Activated naive CD8-positive, alpha-beta T cell (primary cell): ENCODE measurements around the gene PHACTR1.
"Not testable (repeated sequence)": the region's sequence is repeated elsewhere in the genome, so short reads cannot be mapped to it uniquely, and the experiment has no call there.

Experiments
- H3K27ac Mint-ChIP-seq: one replicate; pipeline ENCODE4 v1.8.0; 2021; ENCODE audit warnings: mixed read lengths
- H3K27me3 Mint-ChIP-seq: one replicate; pipeline ENCODE4 v1.8.0; 2021; ENCODE audit warnings: mixed read lengths
- H3K36me3 Mint-ChIP-seq: one replicate; pipeline ENCODE4 v1.8.0; 2021; ENCODE audit warnings: mixed read lengths
- H3K4me1 Mint-ChIP-seq: one replicate; pipeline ENCODE4 v1.8.0; 2021; ENCODE audit warnings: low read depth, mixed read lengths
- H3K4me3 Mint-ChIP-seq: one replicate; pipeline ENCODE4 v1.8.0; 2021; ENCODE audit warnings: mild to moderate bottlenecking, mixed read lengths
- H3K9me3 Mint-ChIP-seq: one replicate; pipeline ENCODE4 v1.8.0; 2021; ENCODE audit warnings: low read depth, mixed read lengths

Gene PHACTR1

DNA sequence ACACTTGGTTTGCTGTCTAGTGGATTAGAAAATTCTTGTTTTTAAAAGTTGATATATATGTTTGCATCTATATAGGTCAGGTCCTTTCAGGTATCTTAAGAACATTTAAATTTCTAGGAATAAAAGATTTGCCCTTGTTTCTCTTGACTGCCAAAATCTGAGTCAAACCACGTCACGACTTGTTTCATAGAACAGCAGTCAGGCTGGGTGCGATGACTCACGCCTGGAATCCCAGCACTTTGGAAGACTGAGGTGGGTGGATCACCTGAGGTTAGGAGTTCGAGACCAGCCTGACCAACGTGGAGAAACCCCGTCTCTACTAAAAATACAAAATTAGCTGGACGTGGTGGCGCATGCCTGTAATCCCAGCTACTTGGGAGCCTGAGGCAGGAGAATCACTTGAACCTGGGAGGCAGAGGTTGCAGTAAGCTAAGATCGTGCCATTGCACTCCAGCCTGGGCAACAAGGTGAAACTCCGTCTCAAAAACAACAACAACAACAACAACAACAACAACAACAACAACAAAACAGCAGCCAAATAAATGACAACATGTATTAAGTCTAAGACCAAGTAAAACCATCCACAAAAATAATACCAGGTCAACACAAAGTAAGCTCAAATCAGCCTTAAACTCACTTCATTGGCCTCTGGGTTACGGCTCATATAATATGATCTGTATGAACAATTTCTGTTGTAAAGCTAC, 46.3 kb downstream of the PHACTR1 start:
- not testable (repeated sequence) for H3K4me3 Mint-ChIP-seq, H3K36me3 Mint-ChIP-seq, H3K4me1 Mint-ChIP-seq, H3K27me3 Mint-ChIP-seq, H3K9me3 Mint-ChIP-seq, H3K27ac Mint-ChIP-seq

DNA sequence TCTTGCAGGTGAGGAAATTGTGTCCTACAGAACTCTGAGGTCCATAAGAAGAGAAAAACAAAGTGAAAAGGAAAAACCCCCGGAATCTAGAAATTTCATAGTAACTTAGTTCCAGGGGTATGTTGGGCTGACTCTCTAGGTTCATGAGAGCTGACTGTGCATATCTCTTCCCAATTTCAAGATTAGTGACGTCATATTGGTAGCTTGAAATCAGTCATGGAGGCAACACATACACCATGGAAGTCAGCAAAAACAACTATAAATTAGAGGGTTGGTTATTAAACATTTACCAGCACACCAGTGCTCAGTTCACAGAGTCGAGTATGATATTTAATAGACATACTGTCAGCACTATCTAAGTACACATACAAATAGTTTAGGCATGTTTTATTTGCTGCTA, 49.8 kb downstream of the PHACTR1 start:
- peaks cover 3% of the 10 kb centered on the region for H3K27me3 Mint-ChIP-seq
- no peaks in the 10 kb centered on the region for H3K36me3 Mint-ChIP-seq
- no peak overlapping the region for H3K27ac Mint-ChIP-seq
- no peaks in the 10 kb centered on the region for H3K4me1 Mint-ChIP-seq
- no peak overlapping the region for H3K4me3 Mint-ChIP-seq
- H3K9me3 Mint-ChIP-seq: no peaks in the 10 kb centered on the region

DNA sequence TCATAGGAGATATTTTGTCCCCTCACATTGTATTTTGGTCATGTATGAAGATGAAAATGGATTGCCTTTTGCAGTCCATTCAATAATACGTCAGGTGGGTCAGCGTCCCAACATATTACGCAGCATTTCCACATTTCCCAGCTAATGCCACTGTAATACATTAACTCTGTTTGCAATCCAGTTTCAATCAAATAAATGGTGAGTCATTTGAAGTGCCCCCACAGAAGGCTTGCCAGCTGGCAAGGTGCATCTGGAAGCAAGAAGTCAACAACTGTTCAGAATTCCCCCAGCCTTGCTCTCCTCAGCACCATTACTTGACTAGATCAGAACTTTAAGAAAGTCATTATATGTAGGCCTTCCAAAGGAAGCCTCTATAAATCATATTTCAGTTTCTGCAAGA, 50.4 kb downstream of the PHACTR1 start:
- Mint-ChIP-seq H3K27me3 (peaks cover 2% of the 10 kb centered on the region), H3K27ac (no peak overlapping the region), H3K9me3 (no peaks in the 10 kb centered on the region), H3K36me3 (no peaks in the 10 kb centered on the region), H3K4me3 (no peak overlapping the region), H3K4me1 (no peaks in the 10 kb centered on the region)

DNA sequence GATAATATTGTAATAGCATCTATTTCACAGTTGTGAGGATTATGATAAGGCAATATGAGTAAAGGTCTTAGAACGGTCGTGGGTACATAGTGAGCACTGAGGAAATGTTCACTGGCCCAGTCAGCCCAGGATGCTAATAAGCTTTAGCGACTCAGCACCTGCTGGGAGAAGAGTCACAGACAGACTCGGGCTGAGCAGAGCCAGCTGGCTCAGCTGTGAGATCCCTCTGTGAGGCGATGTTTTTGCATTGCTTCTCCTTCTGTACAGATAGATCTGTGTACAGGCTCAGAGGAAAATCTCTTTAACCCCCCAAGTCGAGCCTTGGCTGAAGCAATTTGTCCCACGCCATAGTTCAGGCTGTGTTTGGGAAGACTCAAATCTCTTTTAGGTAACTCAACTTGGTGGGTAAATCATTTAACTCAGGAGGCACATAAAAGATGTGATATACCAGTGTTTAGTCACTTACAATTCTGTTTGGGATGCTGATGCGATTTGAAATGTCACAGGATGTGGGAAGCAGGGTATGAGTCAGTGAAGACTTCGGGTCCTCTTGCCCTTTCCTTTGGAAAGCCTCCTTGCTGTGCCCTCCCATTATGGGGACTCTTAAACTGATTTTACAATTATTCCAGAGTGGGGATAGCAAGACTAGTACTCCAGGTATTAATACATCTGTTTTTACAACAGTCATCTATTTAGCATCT, 53.1 kb downstream of the PHACTR1 start:
- Mint-ChIP-seq H3K36me3 (no peaks in the 10 kb centered on the region), H3K27ac (no peak overlapping the region), H3K4me1 (no peaks in the 10 kb centered on the region), H3K9me3 (no peaks in the 10 kb centered on the region), H3K4me3 (no peak overlapping the region), H3K27me3 (peaks cover 2% of the 10 kb centered on the region)

DNA sequence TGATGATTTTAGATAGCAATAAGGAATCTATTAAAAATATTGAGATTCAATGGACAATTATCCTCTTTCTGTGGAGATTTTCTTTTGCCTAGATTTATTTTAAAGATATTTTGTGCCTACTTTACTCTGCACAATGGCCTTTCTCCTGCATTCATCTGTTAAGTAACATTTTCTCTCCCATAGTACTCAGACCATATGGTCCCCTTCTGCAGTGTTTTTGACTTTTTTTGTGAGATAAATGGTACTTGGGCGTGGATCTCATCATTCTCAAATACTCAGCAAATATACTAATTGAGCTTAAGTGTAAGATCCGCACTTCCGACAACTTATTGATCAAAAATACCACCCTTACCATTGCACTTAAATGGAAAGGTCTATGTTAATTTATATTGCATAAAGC, 55.8 kb downstream of the PHACTR1 start:
- Mint-ChIP-seq H3K27me3 (peaks cover 2% of the 10 kb centered on the region), H3K27ac (no peak overlapping the region), H3K4me3 (no peak overlapping the region), H3K4me1 (no peaks in the 10 kb centered on the region), H3K9me3 (no peaks in the 10 kb centered on the region), H3K36me3 (no peaks in the 10 kb centered on the region)

DNA sequence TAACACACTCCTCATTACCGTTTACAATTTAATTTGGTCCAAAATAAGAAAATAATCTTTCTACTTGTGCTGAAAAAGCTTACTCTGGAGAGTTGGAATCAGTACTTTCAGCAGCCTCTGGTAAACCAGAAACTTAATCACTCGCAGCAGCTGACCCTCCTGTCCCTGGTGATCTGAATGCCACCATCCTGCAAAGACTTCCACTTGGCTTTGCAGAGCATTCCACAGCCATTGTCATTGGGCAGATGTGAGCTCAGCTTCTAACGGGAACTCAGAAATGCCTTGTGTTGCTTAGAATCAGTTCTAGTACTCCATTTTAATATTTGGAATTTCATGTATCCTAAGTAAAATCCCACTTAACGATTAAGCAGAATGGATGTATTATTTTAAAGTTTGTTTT, 59.7 kb downstream of the PHACTR1 start:
- Mint-ChIP-seq H3K4me3 (no peak overlapping the region), H3K4me1 (no peaks in the 10 kb centered on the region), H3K27ac (no peak overlapping the region), H3K27me3 (peaks cover 2% of the 10 kb centered on the region), H3K36me3 (no peaks in the 10 kb centered on the region), H3K9me3 (no peaks in the 10 kb centered on the region)

DNA sequence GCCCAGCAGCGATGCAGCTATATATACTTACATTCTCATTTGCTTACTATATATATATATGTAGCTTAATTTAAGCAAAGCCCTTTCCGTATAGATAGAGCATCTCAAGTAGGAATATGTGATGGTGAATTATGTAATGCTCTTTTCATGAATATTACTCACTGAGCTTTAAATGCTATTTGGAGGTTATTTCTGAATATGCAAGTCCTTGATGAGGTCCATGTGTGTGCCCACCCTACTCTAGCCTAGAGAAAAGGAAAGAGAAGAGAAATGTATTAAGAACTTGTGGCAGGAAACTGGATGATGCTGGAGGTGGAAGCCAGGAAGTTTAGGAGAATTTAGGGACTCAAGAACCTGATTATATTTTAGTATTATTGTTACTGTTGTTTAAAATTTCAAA, 63.2 kb downstream of the PHACTR1 start:
- H3K27ac Mint-ChIP-seq: no peak overlapping the region
- H3K4me3 Mint-ChIP-seq: no peak overlapping the region
- H3K36me3 Mint-ChIP-seq: no peaks in the 10 kb centered on the region
- no peaks in the 10 kb centered on the region for H3K9me3 Mint-ChIP-seq
- peaks cover 2% of the 10 kb centered on the region for H3K27me3 Mint-ChIP-seq
- H3K4me1 Mint-ChIP-seq: no peaks in the 10 kb centered on the region

DNA sequence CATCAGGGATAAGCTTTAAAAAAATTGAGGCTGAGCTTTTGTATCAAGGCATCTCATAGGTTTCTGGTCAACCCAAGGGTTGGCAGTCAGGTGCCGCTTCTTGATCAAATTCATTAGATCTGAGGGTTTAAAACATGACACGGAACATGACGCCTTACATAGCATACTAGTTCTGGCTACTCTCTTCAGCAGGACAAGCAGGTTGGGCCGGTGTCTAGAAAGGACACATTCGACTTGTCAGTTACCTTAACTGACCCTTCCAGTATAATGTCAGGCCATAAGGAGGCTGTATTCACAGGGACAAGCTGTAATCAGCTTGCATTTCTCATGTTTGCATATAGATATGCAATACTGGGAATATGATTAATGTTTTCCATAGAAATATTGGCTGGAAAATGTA, 65.6 kb downstream of the PHACTR1 start:
- Mint-ChIP-seq H3K27me3 (peaks cover 2% of the 10 kb centered on the region), H3K36me3 (no peaks in the 10 kb centered on the region)

DNA sequence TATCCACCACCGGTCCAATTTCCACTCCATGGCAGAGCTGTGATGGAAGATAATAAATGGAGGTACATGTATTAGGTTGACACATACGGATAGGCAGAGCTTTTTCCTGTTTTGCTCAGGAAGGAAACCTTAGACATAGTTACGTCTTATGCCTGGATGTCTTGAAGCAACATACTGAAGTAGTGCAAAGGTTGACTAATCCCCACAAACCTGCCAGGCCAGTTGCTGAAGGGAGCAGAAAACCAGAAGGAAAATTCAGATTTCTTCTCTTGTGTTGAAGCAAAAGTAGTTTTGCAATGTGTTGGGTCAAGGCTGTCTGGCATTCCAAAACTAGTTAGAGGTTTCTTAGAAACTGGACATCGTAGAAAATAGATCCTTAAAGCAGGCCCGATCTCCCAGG, 68.7 kb downstream of the PHACTR1 start:
- H3K4me3 Mint-ChIP-seq: no peak overlapping the region
- peaks cover 3% of the 10 kb centered on the region for H3K27me3 Mint-ChIP-seq
- no peak overlapping the region for H3K27ac Mint-ChIP-seq
- H3K9me3 Mint-ChIP-seq: no peaks in the 10 kb centered on the region
- no peaks in the 10 kb centered on the region for H3K36me3 Mint-ChIP-seq
- no peaks in the 10 kb centered on the region for H3K4me1 Mint-ChIP-seq

More for the DNA sequence above, 65.6 kb downstream of the PHACTR1 start:
- Mint-ChIP-seq H3K4me3 (no peak overlapping the region), H3K9me3 (no peaks in the 10 kb centered on the region), H3K4me1 (no peaks in the 10 kb centered on the region), H3K27ac (no peak overlapping the region)

DNA sequence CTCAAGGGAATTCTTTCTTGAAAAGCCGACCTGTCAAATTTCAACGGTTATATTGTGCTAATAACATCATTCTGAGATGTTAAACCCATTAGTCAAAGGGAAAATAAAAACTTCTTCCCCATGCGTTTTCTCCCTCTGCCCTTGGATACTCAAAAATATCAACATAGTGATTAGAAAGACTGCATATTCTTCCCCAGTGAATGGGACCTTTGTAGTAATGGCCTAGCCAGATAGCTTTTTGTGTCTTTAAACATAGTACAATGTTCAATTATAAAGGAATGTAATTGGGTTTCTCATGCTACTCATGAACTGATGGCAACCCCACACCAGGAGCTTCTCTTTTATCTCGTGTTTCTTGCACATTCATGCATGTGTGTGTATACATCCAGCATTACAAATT, 69.4 kb downstream of the PHACTR1 start:
- Mint-ChIP-seq H3K9me3 (no peaks in the 10 kb centered on the region), H3K27me3 (peaks cover 3% of the 10 kb centered on the region), H3K36me3 (no peaks in the 10 kb centered on the region), H3K4me3 (no peak overlapping the region), H3K27ac (no peak overlapping the region), H3K4me1 (no peaks in the 10 kb centered on the region)

DNA sequence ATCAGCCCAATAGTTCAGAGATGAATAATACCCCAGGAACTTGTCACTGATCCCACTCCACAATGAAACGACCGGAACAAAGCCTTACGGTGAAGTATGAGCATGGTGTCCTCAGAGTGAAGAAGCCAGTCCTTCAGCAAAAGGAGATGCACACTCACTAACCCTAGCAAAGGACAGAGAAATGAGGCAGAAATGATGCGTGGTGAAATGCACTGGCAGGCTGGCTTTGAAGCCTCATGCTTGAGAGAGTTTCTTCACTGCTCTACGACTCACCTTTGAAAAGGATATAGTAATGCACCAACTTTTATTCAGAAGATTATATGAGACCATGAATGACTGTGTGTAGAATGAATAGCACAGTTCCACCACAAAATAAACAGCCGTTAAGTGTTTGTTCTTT, 74.8 kb downstream of the PHACTR1 start:
- H3K27me3 Mint-ChIP-seq: peaks cover 4% of the 10 kb centered on the region
- H3K27ac Mint-ChIP-seq: no peak overlapping the region
- no peaks in the 10 kb centered on the region for H3K9me3 Mint-ChIP-seq
- no peaks in the 10 kb centered on the region for H3K4me1 Mint-ChIP-seq
- H3K4me3 Mint-ChIP-seq: no peak overlapping the region
- H3K36me3 Mint-ChIP-seq: no peaks in the 10 kb centered on the region

DNA sequence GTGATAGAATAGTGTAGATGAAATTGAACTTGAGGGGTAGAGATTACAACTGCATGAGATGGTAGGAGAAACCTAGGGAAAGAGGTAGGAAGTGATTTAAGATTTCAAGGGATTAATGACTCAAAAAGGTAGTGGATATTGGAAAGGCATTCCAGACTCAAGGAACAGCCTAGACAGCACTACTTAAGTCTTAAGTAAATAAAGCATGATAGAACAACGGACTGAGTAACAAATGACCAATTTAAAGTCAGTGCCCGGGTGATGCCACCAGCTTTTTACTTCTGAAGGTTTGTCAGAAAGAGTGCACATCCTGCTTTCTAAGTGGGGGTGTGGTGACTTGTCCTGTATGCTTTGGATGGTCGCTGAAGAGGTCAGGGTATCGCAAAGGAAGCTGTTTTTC, 81.8 kb downstream of the PHACTR1 start:
- Mint-ChIP-seq H3K9me3 (no peaks in the 10 kb centered on the region), H3K36me3 (no peaks in the 10 kb centered on the region), H3K4me3 (no peak overlapping the region), H3K27ac (no peak overlapping the region), H3K27me3 (peaks cover 8% of the 10 kb centered on the region), H3K4me1 (no peaks in the 10 kb centered on the region)

DNA sequence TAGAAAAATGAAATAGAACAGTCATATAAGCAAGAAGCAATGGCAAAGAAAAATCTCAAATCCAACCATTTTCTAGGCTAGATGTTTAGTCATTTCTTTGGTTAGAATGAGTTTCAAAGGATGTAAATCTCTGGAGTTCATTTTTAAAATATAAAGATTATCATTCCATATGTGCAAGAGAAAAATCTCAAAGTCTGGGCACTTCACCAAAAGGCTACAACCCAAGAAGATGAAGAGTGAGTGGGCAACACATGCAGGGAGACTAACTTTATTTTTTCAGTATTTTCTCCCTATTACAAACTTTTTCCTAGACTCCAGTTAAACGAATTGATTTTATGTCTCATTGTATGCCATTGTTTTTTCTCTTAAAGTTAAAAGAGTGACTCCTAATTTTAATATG, 83.6 kb downstream of the PHACTR1 start:
- Mint-ChIP-seq H3K9me3 (no peaks in the 10 kb centered on the region), H3K4me3 (no peak overlapping the region), H3K27ac (no peak overlapping the region), H3K27me3 (peaks cover 10% of the 10 kb centered on the region), H3K4me1 (no peaks in the 10 kb centered on the region), H3K36me3 (no peaks in the 10 kb centered on the region)

DNA sequence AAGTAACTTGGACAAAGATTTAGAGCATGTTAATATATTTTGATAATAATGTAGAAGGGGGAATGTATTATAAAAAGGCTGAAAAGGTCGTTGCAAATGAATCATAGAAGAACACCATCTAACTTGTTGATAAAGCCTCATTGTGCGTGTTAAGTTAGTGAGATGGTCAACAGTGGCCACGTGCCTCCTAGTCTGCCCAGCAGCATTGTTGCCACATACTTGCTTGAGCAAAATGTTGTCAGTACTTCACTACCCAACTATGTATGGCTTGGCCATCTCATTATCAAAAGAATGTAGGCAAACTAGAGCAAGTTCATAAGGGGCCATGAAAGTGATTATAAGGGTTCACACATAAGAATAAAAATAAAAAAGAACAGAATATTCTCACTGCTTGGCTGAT, 84.6 kb downstream of the PHACTR1 start:
- Mint-ChIP-seq H3K27ac (no peak overlapping the region), H3K9me3 (no peaks in the 10 kb centered on the region), H3K4me3 (no peak overlapping the region), H3K4me1 (no peaks in the 10 kb centered on the region), H3K27me3 (peaks cover 11% of the 10 kb centered on the region), H3K36me3 (no peaks in the 10 kb centered on the region)

DNA sequence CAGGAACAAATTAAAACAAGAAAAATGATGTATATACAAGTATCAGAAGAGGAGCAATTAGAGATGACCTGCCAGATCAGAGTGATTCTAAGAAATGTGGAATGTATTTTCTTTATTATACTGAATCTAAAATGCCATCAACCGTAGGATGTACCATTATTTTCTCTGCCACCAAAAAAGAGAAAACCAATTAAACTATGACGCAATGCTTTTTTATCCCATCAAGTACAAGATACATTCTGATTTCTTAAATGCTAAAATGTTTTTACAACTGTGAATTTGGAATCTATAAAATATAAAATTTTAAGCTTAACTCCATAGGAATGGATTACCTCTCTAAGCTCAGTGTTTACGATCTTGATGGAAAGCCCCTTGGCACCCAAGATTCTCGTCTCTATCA, 85.9 kb downstream of the PHACTR1 start:
- no peak overlapping the region for H3K27ac Mint-ChIP-seq
- H3K4me3 Mint-ChIP-seq: no peak overlapping the region
- no peaks in the 10 kb centered on the region for H3K9me3 Mint-ChIP-seq
- H3K36me3 Mint-ChIP-seq: no peaks in the 10 kb centered on the region
- H3K27me3 Mint-ChIP-seq: peaks cover 8% of the 10 kb centered on the region
- no peaks in the 10 kb centered on the region for H3K4me1 Mint-ChIP-seq

DNA sequence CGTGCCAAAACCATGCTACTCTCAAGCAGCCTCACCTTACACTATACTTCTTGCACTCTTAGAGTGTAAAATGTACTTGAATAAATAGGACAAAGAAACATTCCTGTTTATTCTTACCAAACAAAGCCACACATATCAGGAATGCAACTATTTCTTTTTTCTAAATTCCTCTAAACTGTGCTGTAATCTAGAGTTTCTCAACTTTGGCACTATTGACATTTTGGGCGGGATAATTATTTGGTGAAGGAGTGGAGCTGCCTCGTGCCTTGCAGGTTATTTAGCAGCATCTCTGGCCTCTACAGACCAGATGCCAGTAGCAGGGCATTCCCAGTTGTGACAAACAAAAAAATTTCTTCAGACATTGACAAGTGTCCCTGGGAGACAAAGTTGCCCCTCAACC, 86.9 kb downstream of the PHACTR1 start:
- no peak overlapping the region for H3K27ac Mint-ChIP-seq
- no peaks in the 10 kb centered on the region for H3K36me3 Mint-ChIP-seq
- H3K4me3 Mint-ChIP-seq: no peak overlapping the region
- no peaks in the 10 kb centered on the region for H3K4me1 Mint-ChIP-seq
- no peaks in the 10 kb centered on the region for H3K9me3 Mint-ChIP-seq
- H3K27me3 Mint-ChIP-seq: peaks cover 8% of the 10 kb centered on the region
